K562 (cell line): ENCODE measurements around the gene SEC61A1. TPM values are rescaled to one million over a fixed set of nuclear protein-coding genes. Genes with fewer than 3 reads are reported as not detected.

Experiments
- ATAC-seq: fragments of 200-7000 bp; cut with Tn5 transposase; 3 replicates; pipeline ENCODE4 v1.9.1; 2020; ENCODE audit warnings: moderate library complexity
- BruUV-seq: library from RNA; stranded (reverse); fragments of 400-500 nt; replicated peaks from 2 replicates; lab custom pipeline; 2021; lab: Mats Ljungman, UMichigan
- CTCF ChIA-PET: fragments of 300-600 bp; formaldehyde crosslinking; extraction: SDS; loops from one replicate; lab custom pipeline; 2021; ENCODE audit warnings: low intra/inter-chr PET ratio; lab: Yijun Ruan, JAX
- POLR2A ChIA-PET: fragments of 300-600, 350-650 bp; sonication (Branson Sonifier 250); formaldehyde crosslinking; extraction: SDS; loops from one replicate; lab custom pipeline; 2021; ENCODE audit warnings: antibody characterized with exemption, inconsistent platforms; lab: Yijun Ruan, JAX
- DNase-seq, 4 experiments: peaks; one replicate each; pipeline versions ENCODE4 v3.0.0 to v3.0.0-alpha.2; 2011 to 2018; ENCODE audit warnings: low spot score in 3 of 4, mixed read lengths in 3 of 4; ENCODE audit errors: extremely low read depth in 1 of 4
- FAIRE-seq: peaks from 2 replicates; lab custom pipeline; 2011; peaks lifted over from hg19 to GRCh38; lab: Jason Lieb, UNC
- H2AFZ ChIP-seq: 2 replicates; pipeline ENCODE4 v1.6.0; 2011; ENCODE audit warnings: low read depth, low read length, control low read depth, inconsistent platforms
- H3K27ac ChIP-seq: fragments of 200-600 bp; 3 replicates; pipeline ENCODE4 v1.8.0; 2011; ENCODE audit warnings: low read depth, mild to moderate bottlenecking, control low read depth, inconsistent platforms, low read length, moderate library complexity, mixed read lengths; ENCODE audit errors: extremely low read depth
- H3K27me3 ChIP-seq, 2 experiments: fragments of 300-600 bp in 1 of 2; 2 replicates in 1 of 2; 3 replicates in 1 of 2; pipeline versions ENCODE4 v1.6.0 to v1.8.0; 2011; ENCODE audit warnings: inconsistent platforms in 2 of 2, low read length in 2 of 2, mild to moderate bottlenecking in 1 of 2, mixed read lengths in 1 of 2, moderate library complexity in 1 of 2; ENCODE audit not compliant: control insufficient read depth in 2 of 2, insufficient read depth in 2 of 2
- H3K36me3 ChIP-seq: fragments of 300-600 bp; 3 replicates; pipeline ENCODE4 v1.8.0; 2011; ENCODE audit warnings: mild to moderate bottlenecking, low read length, inconsistent platforms; ENCODE audit not compliant: control insufficient read depth, insufficient read depth
- H3K4me1 ChIP-seq, 2 experiments: fragments of 200-600 bp in 1 of 2; replicated peaks in 1 of 2; 2 replicates in 1 of 2; 3 replicates in 1 of 2; pipeline versions ENCODE4 v1.5.1 to v1.8.0; 2011; ENCODE audit warnings: inconsistent platforms in 2 of 2, low read length in 2 of 2, mild to moderate bottlenecking in 1 of 2, mixed read lengths in 1 of 2, moderate library complexity in 1 of 2; ENCODE audit not compliant: control insufficient read depth in 2 of 2, insufficient read depth in 2 of 2
- H3K4me2 ChIP-seq: 2 replicates; pipeline ENCODE4 v1.6.1; 2011; ENCODE audit warnings: low read length, control low read depth, inconsistent platforms, mixed read lengths; ENCODE audit not compliant: insufficient read depth
- H3K4me3 ChIP-seq: fragments of 200-600 bp; sonication (generic), shearing (Covaris generic); 2 replicates; pipeline ENCODE4 v1.5.1; 2016; ENCODE audit warnings: control low read depth, inconsistent platforms
- H3K79me2 ChIP-seq: fragments of 200-600 bp; 3 replicates; pipeline ENCODE4 v1.8.0; 2011; ENCODE audit warnings: low read length, inconsistent platforms; ENCODE audit not compliant: control insufficient read depth, insufficient read depth
- H3K9ac ChIP-seq, 2 experiments: 2 replicates each; pipeline versions ENCODE4 v1.6.0 to v1.6.1; 2011; ENCODE audit warnings: low read depth in 2 of 2, low read length in 2 of 2, control low read depth in 1 of 2, inconsistent platforms in 1 of 2, mild to moderate bottlenecking in 1 of 2, mixed read lengths in 1 of 2; ENCODE audit not compliant: insufficient read depth in 1 of 2
- H3K9me1 ChIP-seq: one replicate; pipeline ENCODE4 v1.6.0; 2011; ENCODE audit warnings: inconsistent platforms, mild to moderate bottlenecking, low read length, moderate library complexity; ENCODE audit not compliant: control insufficient read depth, insufficient read depth
- H3K9me3 ChIP-seq: replicated peaks from 2 replicates; pipeline ENCODE4 v1.5.1; 2011; ENCODE audit warnings: low read depth, low read length, inconsistent platforms; ENCODE audit not compliant: control insufficient read depth, insufficient read depth
- H4K20me1 ChIP-seq: replicated peaks from 2 replicates; pipeline ENCODE4 v1.6.1; 2011; ENCODE audit warnings: low read length, inconsistent platforms, mixed read lengths; ENCODE audit not compliant: control insufficient read depth, insufficient read depth
- NFYB ChIP-seq: IDR thresholded peaks from 2 replicates; pipeline ENCODE4 v1.6.1; 2011; ENCODE audit warnings: mild to moderate bottlenecking, moderate library complexity; ENCODE audit not compliant: insufficient read length; ENCODE audit errors: extremely low read depth
- ZNF212 ChIP-seq: fragments of 450-650 bp; formaldehyde crosslinking; IDR thresholded peaks from 2 replicates; pipeline ENCODE4 v1.4.0; 2020; ENCODE audit warnings: mild to moderate bottlenecking
- WGBS: fragments of 100-300 bp; shearing (Covaris generic); methylation state at CpG from one replicate; pipeline ENCODE4 v1.1.6; 2016; ENCODE audit warnings: low coverage, mixed read lengths; ENCODE audit not compliant: insufficient coverage; ENCODE audit errors: missing lambda C conversion rate; 5-methylcytosine and 5-hydroxymethylcytosine counted together
- in situ Hi-C: fragments of 300-500 bp; cut with MboI; formaldehyde crosslinking; loops from 4 replicates; pipeline ENCODE4 v1.15.0; 2018; ENCODE audit warnings: inconsistent platforms, mixed read lengths
- intact Hi-C: fragments of 100-400 bp; cut with micrococcal nuclease; formaldehyde crosslinking; loops from 2 replicates; pipeline ENCODE4 v1.14.2; 2022
- polyA plus RNA-seq, 8 experiments: library from polyadenylated mRNA; depleted of rRNA in 4 of 8; stranded (reverse) in 5 of 8; unstranded in 3 of 8; fragments of >200 nt; fragmentation: Nextera tagmentation in 2 of 8; fragmentation: Illumina TruSeq in 1 of 8; extraction: Ambion mirVana in 2 of 8; extraction: Trizol in 1 of 8; gene quantifications; 2 replicates each; pipeline versions ENCODE4 v1.2.1 to v1.2.3, GENCODE V29; 2011 to 2014; ENCODE audit warnings: inconsistent platforms in 1 of 8, missing spikeins in 1 of 8
- total RNA-seq, 7 experiments: library from RNA; depleted of rRNA in 6 of 7; stranded (reverse); fragments of >200 nt in 6 of 7; fragmentation: Illumina TruSeq in 2 of 7; extraction: Trizol in 2 of 7; gene quantifications; 2 replicates each; pipeline versions ENCODE4 v1.2.1 to v1.2.3, GENCODE V29; 2011 to 2021; ENCODE audit warnings: low replicate concordance in 1 of 7
- TF ChIP-seq, protein P1 (sequence below): sonication (generic); formaldehyde crosslinking; IDR thresholded peaks from 2 replicates; pipeline ENCODE4 v1.8.0; 2022; ENCODE audit warnings: mild to moderate bottlenecking, missing genetic modification reagents
- TF ChIP-seq, protein P2 (sequence below), 2 experiments: fragments of 250-450 bp in 1 of 2; fragments of 450-650 bp in 1 of 2; sonication (Bioruptor Pico) in 1 of 2; IDR thresholded peaks; 2 replicates each; pipeline versions ENCODE4 v1.6.1 to v1.8.0; 2016 to 2021; ENCODE audit warnings: mild to moderate bottlenecking in 2 of 2, moderate library complexity in 2 of 2, missing compliant biosample characterization in 1 of 2, missing genetic modification characterization in 1 of 2
- TF ChIP-seq, protein P3 (sequence below), 2 experiments: IDR thresholded peaks; 2 replicates each; pipeline ENCODE4 v1.6.1; 2011; ENCODE audit warnings: borderline replicate concordance in 1 of 2, control low read depth in 1 of 2, low read depth in 1 of 2, low read length in 1 of 2, mild to moderate bottlenecking in 1 of 2, mixed read lengths in 1 of 2, moderate library complexity in 1 of 2; ENCODE audit not compliant: insufficient read depth in 1 of 2, insufficient read length in 1 of 2, poor library complexity in 1 of 2, severe bottlenecking in 1 of 2; ENCODE audit errors: extremely low read depth in 1 of 2

Gene SEC61A1
- total and polyA plus RNA-seq, 9 of the 15 experiments (the other 6 are each of a cell fraction or from before 2014, with no cell fraction given): 1.9 to 140 (median 79.1) TPM

DNA sequence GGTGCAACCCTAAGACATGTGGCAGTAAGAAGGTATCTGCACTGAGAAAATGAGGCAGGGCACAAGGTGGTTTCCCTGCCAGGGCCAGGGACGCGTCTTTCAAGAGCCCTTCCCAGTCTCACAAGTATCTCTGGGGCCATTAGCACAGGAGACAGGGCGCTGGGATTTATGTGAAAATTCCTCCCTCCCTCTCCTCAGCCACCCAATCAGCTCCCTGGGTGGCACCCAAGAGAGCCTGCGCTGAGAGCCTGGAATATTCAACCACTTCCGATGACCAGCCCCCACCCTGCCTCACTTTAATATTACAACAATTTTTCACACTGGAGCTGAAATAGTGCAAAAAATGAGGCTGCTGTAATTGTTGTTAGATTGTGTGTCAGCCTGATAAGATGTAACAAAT, 26.1 kb downstream of the SEC61A1 start:
- H3K27me3 ChIP-seq: no peaks in the 10 kb centered on the region
- TF ChIP-seq NFYB (peak; percentile 14), ZNF212 (CRISPR knock-in tag) (no peak)
- TF ChIP-seq, protein P1, sequence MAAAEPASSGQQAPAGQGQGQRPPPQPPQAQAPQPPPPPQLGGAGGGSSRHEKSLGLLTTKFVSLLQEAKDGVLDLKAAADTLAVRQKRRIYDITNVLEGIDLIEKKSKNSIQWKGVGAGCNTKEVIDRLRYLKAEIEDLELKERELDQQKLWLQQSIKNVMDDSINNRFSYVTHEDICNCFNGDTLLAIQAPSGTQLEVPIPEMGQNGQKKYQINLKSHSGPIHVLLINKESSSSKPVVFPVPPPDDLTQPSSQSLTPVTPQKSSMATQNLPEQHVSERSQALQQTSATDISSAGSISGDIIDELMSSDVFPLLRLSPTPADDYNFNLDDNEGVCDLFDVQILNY: no peak
- TF ChIP-seq, protein P2, sequence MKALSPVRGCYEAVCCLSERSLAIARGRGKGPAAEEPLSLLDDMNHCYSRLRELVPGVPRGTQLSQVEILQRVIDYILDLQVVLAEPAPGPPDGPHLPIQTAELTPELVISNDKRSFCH (CRISPR knock-in tag; IDR thresholded peaks at IDR 0.05): no peak
- TF ChIP-seq, protein P2 (tag; IDR thresholded peaks at IDR 0.05): no peak
- TF ChIP-seq, protein P3, sequence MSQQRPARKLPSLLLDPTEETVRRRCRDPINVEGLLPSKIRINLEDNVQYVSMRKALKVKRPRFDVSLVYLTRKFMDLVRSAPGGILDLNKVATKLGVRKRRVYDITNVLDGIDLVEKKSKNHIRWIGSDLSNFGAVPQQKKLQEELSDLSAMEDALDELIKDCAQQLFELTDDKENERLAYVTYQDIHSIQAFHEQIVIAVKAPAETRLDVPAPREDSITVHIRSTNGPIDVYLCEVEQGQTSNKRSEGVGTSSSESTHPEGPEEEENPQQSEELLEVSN (IDR thresholded peaks at IDR 0.05; ENCODE audit: borderline replicate concordance in 1 of 2, extremely low read depth in 1 of 2, insufficient read depth in 1 of 2, insufficient read length in 1 of 2, low read depth in 1 of 2, low read length in 1 of 2, poor library complexity in 1 of 2, severe bottlenecking in 1 of 2): no peak
- TF ChIP-seq, all 486 proteins: peak for 1
- no peaks in the 10 kb centered on the region for H3K9me3 ChIP-seq
- WGBS: 54% methylated on average over 5 of the region's 5 CpGs
- intact Hi-C loops (loop anchor here (10.0 kb wide), 1 partner anchor 416 kb away; the partner anchor contains the start of gene GATA2), in situ Hi-C loops (no loop called here)
- H3K4me2 ChIP-seq: no peak overlapping the region
- peak overlapping the region in 1 of 2 experiments; percentile 62; a peak in 1 of 4 replicates for H3K9ac ChIP-seq
- no peak for ATAC-seq
- no peak for FAIRE-seq
- no peak overlapping the region for H3K4me3 ChIP-seq
- no peak overlapping the region for H2AFZ ChIP-seq
- BruUV-seq: no TSS peak
- no peak for DNase-seq
- peaks cover 3% of the 10 kb centered on the region for H3K9me1 ChIP-seq
- POLR2A ChIA-PET: interaction anchor here (1.1 kb wide), 1 partner anchor 50 kb away, joined by 3 read pairs; no protein-coding TSS in a partner anchor
- peaks cover 72% of the 10 kb centered on the region for H3K36me3 ChIP-seq
- peaks cover 4% of the 10 kb centered on the region; the same call in 1 of the 2 replicates for H4K20me1 ChIP-seq
- H3K79me2 ChIP-seq: peaks cover 30% of the 10 kb centered on the region; the same call in 2 of the 3 replicates
- peaks cover 41 to 58% of the 10 kb centered on the region in 2 experiments for H3K4me1 ChIP-seq
- CTCF ChIA-PET: no interaction called here
- peak overlapping the region; percentile 96 for H3K27ac ChIP-seq
